ENCODE data around the gene IL1RAP.

IL1RAP gene

DNA sequence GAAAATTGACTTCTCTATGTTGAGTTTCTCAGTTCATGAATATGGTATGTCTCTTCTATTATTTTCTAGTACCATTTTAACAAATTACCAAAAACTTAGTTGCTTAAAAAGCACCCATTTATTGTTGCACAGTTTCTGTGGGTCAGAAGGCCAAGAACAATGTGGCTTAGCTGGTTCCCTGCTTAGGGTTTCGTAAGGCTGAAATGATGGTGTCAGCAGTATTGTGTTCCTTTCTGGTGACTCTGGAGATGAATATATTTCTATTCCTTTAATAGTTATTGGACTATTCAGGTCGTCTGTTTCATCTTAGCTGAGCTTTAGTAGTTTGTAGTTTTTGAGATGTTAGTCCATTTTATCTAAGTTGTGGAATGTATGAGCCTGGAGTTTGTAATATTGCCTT, 44.9 kb downstream of the IL1RAP start (continued):
- TF ChIP-seq, protein P1, sequence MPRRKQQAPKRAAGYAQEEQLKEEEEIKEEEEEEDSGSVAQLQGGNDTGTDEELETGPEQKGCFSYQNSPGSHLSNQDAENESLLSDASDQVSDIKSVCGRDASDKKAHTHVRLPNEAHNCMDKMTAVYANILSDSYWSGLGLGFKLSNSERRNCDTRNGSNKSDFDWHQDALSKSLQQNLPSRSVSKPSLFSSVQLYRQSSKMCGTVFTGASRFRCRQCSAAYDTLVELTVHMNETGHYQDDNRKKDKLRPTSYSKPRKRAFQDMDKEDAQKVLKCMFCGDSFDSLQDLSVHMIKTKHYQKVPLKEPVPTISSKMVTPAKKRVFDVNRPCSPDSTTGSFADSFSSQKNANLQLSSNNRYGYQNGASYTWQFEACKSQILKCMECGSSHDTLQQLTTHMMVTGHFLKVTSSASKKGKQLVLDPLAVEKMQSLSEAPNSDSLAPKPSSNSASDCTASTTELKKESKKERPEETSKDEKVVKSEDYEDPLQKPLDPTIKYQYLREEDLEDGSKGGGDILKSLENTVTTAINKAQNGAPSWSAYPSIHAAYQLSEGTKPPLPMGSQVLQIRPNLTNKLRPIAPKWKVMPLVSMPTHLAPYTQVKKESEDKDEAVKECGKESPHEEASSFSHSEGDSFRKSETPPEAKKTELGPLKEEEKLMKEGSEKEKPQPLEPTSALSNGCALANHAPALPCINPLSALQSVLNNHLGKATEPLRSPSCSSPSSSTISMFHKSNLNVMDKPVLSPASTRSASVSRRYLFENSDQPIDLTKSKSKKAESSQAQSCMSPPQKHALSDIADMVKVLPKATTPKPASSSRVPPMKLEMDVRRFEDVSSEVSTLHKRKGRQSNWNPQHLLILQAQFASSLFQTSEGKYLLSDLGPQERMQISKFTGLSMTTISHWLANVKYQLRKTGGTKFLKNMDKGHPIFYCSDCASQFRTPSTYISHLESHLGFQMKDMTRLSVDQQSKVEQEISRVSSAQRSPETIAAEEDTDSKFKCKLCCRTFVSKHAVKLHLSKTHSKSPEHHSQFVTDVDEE (CRISPR knock-in tag; IDR thresholded peaks at IDR 0.05) = no peak
- TF ChIP-seq ESRRG (CRISPR knock-in tag; IDR thresholded peaks at IDR 0.05) = no peak
- TF ChIP-seq, protein P2, sequence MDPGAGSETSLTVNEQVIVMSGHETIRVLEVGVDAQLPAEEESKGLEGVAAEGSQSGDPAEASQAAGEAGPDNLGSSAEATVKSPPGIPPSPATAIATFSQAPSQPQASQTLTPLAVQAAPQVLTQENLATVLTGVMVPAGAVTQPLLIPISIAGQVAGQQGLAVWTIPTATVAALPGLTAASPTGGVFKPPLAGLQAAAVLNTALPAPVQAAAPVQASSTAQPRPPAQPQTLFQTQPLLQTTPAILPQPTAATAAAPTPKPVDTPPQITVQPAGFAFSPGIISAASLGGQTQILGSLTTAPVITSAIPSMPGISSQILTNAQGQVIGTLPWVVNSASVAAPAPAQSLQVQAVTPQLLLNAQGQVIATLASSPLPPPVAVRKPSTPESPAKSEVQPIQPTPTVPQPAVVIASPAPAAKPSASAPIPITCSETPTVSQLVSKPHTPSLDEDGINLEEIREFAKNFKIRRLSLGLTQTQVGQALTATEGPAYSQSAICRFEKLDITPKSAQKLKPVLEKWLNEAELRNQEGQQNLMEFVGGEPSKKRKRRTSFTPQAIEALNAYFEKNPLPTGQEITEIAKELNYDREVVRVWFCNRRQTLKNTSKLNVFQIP (CRISPR knock-in tag; IDR thresholded peaks at IDR 0.05; ENCODE audit: borderline replicate concordance, low read depth) = no peak
- TF ChIP-seq CSDC2 (CRISPR knock-in tag; IDR thresholded peaks at IDR 0.05) = no peak

DNA sequence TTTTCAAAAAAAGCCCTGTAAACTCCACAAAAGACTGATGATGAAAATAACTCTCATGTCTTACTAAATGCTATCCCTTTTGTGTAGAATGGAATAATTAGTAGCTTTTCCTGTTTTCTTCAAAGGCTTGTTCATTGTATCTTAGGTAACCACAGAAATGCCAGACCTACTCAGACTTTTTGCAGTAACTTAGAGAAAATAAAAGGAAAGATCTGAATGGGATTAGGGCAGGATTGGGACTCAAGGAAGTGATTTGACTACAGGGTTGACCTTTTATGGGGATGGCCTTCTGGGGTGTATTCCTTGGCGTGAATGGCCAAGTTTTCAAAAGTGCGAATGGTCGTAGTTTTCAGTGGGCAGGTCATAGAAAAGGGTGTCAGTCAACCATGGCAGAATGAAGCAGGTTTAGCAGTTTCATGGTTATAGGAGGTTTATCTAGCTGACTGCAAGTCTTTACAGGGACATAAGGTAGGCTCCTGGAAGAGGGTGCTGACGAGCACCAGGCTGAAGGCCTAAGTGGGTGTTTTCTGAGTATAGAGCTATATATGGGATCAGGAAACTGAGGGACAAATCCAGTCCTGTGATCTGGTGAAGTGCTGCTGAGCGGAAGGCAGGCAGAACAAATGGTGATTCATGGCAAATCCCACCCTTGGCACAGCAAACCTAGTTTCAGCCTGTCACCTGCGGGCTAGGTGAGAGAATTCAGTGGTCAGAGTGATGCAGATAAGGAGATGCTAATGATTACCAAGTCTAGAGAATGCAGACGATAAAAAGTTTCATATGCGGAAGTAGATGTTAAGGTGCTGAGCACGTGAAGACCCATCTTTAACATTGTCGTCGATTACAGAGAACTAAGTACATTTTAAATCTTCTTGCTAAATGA, 46.4 kb downstream of the IL1RAP start:
- TF ChIP-seq ZFP30 (CRISPR knock-in tag; IDR thresholded peaks at IDR 0.05) = no peak
- no peak for TF ChIP-seq ZNF8 (CRISPR knock-in tag; IDR thresholded peaks at IDR 0.05)
- TF ChIP-seq CSDC2 (CRISPR knock-in tag; IDR thresholded peaks at IDR 0.05) = no peak
- TF ChIP-seq ZFP3 (CRISPR knock-in tag; IDR thresholded peaks at IDR 0.05) = no peak
- TF ChIP-seq, protein P2 (CRISPR knock-in tag; IDR thresholded peaks at IDR 0.05; ENCODE audit: borderline replicate concordance, low read depth) = no peak
- TF ChIP-seq, protein P1 (CRISPR knock-in tag; IDR thresholded peaks at IDR 0.05) = no peak
- no peak for TF ChIP-seq PPARA (CRISPR knock-in tag; IDR thresholded peaks at IDR 0.05; ENCODE audit: borderline replicate concordance)
- TF ChIP-seq ARNTL (CRISPR knock-in tag; IDR thresholded peaks at IDR 0.05; ENCODE audit: borderline replicate concordance, low read depth) = no peak
- TF ChIP-seq, protein P3, sequence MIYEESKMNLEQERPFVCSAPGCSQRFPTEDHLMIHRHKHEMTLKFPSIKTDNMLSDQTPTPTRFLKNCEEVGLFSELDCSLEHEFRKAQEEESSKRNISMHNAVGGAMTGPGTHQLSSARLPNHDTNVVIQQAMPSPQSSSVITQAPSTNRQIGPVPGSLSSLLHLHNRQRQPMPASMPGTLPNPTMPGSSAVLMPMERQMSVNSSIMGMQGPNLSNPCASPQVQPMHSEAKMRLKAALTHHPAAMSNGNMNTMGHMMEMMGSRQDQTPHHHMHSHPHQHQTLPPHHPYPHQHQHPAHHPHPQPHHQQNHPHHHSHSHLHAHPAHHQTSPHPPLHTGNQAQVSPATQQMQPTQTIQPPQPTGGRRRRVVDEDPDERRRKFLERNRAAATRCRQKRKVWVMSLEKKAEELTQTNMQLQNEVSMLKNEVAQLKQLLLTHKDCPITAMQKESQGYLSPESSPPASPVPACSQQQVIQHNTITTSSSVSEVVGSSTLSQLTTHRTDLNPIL (CRISPR knock-in tag; IDR thresholded peaks at IDR 0.05; ENCODE audit: low read depth) = no peak
- no peak for TF ChIP-seq RARB (CRISPR knock-in tag; IDR thresholded peaks at IDR 0.05)
- TF ChIP-seq ZNF565 (CRISPR knock-in tag; conservative IDR thresholded peaks at IDR 0.05; ENCODE audit: low read depth) = no peak
- TF ChIP-seq ESRRG (CRISPR knock-in tag; IDR thresholded peaks at IDR 0.05) = no peak
- no peak for TF ChIP-seq ZC3H10 (CRISPR knock-in tag; IDR thresholded peaks at IDR 0.05)
- TF ChIP-seq, protein P4, sequence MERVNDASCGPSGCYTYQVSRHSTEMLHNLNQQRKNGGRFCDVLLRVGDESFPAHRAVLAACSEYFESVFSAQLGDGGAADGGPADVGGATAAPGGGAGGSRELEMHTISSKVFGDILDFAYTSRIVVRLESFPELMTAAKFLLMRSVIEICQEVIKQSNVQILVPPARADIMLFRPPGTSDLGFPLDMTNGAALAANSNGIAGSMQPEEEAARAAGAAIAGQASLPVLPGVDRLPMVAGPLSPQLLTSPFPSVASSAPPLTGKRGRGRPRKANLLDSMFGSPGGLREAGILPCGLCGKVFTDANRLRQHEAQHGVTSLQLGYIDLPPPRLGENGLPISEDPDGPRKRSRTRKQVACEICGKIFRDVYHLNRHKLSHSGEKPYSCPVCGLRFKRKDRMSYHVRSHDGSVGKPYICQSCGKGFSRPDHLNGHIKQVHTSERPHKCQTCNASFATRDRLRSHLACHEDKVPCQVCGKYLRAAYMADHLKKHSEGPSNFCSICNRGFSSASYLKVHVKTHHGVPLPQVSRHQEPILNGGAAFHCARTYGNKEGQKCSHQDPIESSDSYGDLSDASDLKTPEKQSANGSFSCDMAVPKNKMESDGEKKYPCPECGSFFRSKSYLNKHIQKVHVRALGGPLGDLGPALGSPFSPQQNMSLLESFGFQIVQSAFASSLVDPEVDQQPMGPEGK (CRISPR knock-in tag; IDR thresholded peaks at IDR 0.05; ENCODE audit: borderline replicate concordance) = no peak
- TF ChIP-seq, protein P5, sequence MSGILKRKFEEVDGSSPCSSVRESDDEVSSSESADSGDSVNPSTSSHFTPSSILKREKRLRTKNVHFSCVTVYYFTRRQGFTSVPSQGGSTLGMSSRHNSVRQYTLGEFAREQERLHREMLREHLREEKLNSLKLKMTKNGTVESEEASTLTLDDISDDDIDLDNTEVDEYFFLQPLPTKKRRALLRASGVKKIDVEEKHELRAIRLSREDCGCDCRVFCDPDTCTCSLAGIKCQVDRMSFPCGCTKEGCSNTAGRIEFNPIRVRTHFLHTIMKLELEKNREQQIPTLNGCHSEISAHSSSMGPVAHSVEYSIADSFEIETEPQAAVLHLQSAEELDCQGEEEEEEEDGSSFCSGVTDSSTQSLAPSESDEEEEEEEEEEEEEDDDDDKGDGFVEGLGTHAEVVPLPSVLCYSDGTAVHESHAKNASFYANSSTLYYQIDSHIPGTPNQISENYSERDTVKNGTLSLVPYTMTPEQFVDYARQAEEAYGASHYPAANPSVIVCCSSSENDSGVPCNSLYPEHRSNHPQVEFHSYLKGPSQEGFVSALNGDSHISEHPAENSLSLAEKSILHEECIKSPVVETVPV (CRISPR knock-in tag; IDR thresholded peaks at IDR 0.05) = no peak
- TF ChIP-seq TOX (CRISPR knock-in tag; IDR thresholded peaks at IDR 0.05; ENCODE audit: borderline replicate concordance) = no peak
- no peak for ATAC-seq

Measured in SK-N-SH treated with all-trans-retinoic acid at 6 μM for 48 hours (cell line).